DMS79 (cell line): ENCODE results near the gene ROR1.

ENCODE experiments used
- DNase-seq: peaks from one replicate; lab custom pipeline; 2025; lab: John Stamatoyannopoulos, UW

The ROR1 gene

DNA sequence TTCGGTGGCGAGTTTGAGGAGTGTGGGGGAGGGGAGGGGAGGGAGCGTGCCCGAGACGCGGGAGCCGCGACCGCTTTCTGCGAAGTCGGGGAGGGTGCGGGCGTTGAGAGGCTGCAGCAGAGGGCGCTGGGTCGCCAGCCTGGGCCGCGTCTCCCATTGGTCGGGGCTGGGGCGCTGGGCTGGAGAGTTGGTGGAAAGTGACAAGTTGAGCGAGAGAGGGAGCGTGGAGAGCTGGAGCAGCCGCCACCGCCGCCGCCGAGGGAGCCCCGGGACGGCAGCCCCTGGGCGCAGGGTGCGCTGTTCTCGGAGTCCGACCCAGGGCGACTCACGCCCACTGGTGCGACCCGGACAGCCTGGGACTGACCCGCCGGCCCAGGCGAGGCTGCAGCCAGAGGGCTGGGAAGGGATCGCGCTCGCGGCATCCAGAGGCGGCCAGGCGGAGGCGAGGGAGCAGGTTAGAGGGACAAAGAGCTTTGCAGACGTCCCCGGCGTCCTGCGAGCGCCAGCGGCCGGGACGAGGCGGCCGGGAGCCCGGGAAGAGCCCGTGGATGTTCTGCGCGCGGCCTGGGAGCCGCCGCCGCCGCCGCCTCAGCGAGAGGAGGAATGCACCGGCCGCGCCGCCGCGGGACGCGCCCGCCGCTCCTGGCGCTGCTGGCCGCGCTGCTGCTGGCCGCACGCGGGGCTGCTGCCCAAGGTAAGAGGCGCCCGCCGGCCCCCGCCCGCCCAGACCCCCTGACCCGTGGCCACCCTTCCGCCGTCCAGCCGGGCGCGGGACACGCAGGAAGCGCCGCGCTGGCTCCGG is at the start of gene ROR1:
Gene ROR1, plus strand, starts transcription at position 203 of the 802 bp plus-strand sequence.
- peak; percentile 27 for DNase-seq

DNA sequence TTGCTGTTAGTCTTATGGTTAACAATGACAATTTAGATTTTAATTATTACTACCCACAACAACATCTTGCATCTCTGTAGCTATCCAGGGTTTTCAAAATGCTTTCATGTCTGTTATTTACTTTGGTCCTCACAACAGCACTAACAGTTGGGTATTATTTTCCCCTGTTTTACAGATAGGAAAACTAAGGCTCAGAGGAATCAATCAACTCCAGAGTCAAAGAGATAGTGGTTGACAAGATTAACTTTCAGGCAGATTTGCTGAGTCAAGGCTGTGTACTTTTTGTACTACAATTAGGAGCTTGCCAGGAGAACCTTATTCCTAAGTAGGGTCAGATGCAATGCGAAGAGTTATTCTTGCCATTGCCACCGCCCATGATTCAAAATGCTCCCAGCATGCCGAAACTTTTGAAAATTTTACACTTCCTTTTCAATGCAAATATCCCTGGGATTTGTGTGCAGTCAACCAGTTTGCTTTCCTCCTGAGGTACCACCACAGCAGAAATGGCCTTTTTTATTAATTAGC is 49.4 kb upstream of the ROR1 start:
- DNase-seq, result no peak

DNA sequence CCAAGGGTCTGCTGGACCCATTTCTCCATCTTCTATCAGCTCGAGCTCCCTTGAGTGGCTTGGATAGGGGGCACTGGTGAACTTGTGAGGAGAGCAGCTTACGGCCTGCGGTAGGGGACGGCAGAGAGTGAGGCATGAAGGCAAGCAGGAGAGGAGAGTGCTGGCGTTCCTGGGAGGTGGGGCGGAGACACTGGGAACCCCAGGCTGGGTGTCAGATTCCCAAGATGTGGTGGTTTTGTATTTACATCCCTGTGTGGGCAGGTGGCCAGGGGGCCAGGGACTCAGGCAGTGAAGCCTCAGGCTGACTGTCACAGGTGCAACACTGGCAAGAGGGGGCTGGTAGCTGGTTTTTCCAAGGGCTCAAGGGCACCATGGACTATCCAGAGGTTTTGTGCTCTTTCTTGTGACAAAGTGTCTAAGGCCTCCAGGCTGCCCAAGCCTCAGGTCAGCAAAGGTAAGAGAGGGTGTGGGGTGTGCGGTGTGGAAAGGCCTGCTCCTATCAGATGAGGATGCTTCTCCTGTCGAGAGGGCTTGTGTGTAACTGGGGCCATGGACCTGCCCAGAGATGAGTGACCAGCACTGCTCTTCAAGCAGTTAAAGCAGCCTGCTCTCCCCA is 45.1 kb upstream of the ROR1 start:
- no peak for DNase-seq

DNA sequence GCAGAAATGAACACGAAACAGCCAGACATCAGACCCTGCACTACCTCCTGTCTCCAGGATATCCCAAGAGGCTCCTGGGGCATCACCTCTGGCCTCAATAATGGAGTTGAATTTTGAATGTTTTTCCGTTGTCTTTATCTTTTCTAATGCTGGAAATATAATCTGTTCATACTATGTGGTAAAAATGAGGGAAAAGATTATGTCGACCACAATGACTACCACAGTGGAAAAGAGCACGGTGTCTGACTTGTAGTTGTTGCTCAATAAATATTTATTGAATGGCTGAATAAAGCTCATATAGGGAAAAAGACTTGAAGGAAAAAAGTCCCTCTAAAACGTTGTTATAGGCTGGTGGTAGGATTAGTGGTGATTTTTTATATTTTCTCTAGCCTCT is 44.6 kb upstream of the ROR1 start:
- DNase-seq, result no peak

DNA sequence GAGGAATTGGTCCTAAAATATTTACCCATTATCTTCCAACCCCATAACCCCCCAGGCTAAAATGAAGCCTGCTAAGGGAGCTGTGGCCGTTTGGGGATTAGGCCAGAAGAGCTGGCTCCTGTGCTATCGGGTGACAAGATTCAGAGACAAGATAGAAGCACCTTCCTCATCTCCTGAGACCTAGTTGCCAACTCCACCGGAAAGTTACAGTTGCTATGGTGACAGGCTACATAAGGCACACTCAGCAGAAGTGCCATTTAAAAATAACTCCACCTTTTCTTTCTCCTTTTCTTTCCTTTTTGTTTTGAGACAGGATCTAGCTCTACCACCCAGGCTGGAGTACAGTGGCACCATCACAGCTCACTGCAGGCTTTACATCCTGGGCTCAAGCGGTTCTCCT is 43.6 kb upstream of the ROR1 start:
- DNase-seq, result no peak

DNA sequence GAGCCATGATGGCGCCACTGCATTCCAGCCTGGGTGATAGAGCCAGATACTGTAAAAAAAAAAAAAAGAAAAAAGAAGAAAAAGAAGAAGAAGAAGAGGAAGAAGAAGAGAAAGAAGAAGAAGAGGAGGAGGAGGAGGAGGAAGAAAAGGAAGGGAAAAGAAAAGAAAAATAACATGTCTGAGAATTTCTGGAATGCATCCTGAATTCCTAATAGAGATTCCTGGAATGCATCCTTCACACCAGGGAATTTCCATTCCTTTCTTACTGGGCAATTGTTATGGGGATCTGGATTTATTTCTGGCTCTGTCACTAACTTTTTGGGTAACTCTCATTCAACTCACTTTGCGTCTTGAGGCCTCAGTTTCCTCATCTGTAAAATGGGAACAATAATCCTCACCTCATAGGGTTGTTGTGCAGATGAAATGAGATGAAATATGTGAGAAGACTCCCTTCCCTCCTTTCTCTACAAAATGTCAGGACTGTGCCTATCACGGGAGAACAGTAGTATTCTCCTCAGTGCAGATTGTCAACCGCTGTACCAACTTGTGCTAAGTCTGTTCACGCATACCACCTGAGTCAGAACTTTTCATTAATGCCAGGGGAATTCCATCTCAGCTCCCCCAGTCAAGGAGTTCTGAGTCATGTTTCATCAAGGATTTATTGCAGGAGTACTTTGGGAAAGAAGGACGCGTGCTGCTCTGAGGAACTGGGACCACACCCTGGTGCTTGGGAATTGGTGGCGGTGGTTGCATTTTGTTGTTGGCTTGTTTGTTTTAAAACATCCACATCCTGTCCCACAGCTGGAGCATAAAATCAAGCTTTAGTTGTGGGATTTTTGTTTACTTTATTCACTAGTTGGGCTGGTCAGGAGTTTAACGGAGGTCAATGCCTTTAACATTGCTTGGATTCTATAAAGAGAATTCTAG is 42.4 kb upstream of the ROR1 start:
- no peak for DNase-seq

DNA sequence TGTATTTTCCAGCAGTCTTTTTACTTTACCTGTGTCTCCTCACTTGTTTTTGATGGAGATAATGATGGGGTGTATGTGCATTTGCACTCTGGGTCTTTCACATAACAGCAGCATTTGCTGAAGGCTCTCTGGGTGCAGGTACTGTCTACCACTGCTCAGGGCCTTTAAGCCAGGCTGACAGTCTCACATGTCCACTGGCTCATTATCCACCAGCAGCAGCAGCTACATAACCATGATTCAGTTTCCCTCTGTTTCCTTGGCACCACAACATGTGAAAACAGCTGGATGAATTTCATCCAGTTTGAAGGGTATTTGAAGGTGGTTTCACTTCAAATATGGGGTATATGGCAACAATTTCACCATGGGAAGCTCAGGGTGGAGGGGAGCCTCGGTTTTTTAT is 41.2 kb upstream of the ROR1 start:
- no peak for DNase-seq

DNA sequence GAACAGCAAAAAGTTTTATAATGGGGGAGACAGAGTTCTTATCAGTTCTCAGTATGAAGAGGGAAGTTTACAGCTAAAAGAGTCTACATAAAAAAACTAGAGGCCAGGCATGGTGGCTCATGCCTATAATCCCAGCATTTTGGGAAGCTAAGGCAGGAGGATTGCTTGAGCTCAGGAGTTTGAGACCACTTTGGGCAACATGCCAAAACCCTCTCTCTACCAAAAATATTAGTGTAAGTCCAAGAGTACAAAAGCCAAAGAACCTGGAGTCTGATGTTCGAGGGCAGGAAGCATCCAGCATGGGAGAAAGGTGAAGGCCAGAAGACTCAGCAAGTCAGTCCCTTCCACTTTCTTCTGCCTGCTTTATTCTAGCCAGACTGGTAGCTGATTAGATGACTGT is 35.0 kb upstream of the ROR1 start:
- no peak for DNase-seq

DNA sequence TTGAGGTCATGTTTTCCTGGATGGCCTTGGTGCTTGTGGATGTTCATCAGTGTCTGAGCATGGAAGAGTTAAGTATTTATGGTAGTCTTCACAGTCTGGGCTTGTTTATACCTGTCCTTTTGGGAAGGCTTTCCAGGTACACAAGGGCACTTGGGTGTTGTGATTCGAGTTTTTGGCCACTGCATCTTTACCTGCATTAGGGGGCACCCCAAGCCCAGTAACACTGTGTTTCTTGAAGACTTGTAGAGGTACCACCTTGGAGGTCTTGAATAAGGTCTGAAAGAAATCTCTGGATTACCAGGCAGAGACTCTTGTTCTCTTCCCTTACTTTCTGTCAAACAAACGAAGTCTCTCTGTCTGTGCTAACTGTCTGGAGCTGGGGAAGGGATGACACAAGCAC is 34.4 kb upstream of the ROR1 start:
- no peak for DNase-seq

DNA sequence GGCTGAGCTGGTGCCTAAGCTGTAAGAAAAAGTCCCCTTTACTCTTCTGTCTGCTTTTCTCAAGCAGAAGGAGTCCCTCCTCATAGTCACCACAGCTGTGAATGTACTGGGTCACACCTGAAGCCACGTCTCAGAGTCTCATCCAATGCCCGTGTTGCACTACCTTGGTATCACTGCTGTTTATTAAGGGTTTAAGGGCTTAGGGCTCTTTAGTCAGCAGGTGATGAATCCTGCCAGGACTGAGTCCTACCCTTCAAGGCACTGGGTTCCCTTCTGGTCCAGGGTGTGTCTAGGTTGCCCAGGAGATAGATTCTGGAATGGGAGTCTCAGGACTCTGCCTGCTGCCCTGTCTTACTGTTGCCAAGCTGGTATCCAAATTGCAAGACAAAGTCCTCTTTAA is 33.4 kb upstream of the ROR1 start:
- no peak for DNase-seq

DNA sequence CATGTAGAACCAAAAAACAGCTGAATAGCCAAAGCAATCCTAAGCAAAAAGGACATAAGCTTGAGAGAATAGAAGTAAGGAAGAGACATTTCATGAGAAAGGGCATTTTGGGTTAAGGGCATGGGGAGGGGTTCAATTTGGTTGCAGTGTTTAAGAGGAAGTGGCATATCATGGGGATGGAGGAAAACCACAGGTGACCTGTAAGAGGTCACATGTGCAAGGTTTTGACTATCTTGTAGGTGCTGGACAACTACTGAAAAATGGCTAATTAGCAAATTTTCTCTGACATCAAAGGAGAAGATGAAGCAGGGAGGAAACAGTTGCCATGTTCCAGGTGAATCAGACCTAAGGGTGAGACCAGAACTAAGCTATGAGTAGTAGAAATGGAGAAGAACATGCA is 31.3 kb upstream of the ROR1 start:
- no peak for DNase-seq

DNA sequence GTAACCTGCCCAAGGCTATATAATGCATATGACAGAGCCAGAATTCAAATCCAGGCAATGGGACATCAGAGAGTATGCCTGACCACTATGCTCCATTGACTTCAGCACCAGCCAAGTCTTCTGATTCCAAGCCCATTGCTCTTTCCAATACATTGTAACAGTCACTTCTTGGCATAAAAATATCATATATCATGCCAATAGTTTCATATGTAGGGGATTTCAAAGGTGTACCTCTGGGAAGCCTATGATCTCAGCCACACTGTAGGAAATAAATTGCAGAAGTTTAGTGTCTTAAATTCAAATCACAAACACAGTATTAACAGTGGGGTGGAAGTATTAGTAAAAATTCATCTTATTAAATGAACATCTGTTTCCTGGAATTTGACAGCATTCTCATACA is 30.0 kb upstream of the ROR1 start:
- DNase-seq, result no peak

DNA sequence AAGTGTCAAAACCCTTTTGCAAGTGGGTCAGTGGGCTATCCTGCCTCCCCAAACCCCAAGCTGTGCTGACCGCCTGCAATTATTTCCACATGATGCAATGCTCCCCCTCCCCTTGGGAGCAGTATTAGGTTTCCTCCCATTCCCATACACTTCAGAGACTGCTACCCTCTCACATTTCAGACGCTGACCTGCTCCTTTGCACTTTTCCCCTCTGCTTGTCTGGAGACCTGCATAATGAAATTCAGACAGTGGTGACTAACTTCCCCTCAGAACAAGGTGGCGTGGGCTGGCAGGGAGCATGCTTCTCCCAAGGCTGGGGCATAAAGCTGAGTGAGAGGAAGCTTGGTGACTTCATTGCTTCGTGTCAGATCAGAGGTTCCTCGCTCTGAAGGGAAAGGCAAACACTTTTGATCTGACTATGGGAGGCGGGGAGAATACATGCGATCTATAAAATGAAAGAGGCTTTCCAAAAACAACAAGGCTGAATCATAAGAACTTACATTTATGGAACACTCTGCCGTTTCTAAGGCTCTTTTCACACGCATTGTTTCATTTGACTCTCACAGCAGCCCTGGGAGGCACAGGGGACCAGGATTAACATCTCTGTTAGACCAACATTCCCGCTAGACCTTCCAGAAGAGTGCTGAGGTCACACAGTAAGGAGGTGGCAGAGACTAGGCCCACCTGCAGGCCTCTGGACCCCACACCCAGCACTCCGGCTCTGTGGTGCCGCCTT is 27.5 kb upstream of the ROR1 start:
- no peak for DNase-seq

DNA sequence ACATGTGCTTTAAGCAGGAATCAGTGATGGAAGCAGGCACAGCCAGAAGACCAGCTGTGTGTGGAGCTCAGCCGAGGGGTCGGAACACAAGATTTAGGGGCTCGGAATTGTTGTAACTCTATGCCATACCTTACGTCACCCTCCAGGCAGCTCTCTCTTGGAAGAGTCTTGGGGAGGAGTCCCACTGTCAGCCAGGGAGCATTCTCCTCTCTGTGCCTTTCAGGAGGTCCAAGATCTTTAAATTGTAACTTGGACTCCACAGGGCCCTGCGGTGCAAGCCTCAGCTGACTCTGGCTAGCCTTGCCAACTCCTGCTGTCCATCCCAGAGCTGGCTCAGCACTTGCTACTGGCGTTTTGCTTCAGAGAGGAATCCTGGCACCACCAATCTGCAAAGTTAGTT is 26.4 kb upstream of the ROR1 start:
- no peak for DNase-seq

DNA sequence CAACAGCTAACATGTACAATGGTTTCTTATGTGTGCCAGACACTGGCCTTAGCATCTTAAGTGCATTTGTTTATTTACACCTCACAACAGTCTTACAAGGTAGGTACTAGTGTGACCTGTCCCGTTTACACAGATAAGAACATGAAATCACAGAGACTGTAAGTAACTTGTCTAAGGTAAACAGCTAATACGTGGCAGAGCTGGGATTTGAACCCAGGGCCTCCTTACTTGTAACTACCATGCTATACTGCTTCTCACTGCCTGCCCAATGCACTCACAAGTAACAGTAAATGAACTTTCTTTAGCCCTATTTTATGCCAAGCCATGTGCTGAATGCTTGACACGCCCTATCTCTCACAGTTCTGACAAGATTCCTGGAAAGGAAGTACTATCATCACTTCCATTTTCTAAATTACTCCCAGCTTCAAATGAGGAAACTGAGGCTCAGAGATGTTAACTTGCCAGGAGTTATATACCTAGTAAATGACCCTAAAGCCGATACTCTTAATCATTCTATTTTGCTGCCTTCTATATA is 25.7 kb upstream of the ROR1 start:
- DNase-seq, result no peak

DNA sequence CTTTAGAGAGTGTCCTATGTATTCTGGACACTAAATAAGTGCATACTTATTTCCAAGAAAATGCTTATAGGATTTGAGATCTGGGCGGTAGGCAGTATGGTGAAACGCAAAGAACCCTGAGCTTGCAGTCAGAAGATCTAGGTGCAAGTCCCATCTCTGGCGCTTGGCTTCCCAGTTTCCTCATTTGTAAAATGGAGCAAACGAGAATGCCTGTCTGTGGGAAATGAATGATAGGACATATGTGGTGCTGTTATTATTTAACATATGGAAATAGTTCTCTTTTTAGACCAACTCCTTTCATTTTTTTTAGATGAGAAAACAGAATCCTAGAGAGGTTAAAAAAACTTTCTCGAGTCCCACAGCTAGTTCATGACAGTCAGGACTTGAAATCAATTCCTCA is 25.2 kb upstream of the ROR1 start:
- no peak for DNase-seq

DNA sequence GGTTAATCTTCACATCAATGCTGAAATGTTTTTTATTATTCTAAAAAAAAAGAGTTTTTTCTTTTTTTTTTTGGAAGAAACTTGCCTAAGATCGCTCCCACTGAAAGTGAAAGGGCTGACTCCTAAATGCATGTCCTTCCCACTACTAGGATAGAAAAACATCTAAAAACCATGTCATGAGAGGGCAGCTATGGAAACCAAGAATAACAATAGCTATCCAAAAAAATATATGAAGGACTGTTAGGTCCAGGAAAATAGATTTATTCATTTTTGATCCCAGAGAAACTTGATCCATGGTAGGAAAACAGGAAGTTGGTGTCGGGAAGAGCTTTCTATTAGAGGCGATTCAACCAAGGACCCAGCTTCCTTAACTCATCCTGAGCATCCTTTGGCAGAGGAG is 23.1 kb upstream of the ROR1 start:
- no peak for DNase-seq

DNA sequence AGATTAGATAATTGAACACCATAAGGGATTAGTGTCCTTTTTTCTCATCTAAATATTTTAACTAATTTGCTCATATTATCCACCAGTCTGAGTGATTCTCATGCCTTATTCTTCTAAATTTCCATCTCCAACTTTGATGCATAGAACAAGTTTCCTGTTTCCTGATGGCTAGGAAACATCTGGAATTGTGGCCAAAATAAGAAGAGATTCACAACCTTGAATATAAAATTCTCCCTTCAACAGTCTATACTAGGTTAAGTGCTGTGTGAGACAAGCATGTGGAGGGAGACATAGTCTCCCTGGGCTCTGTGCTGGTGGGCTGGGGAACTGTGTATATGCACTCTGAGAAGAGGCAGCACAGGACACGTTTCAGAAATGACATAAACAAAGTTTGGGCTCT is 21.6 kb upstream of the ROR1 start:
- DNase-seq, result no peak

DNA sequence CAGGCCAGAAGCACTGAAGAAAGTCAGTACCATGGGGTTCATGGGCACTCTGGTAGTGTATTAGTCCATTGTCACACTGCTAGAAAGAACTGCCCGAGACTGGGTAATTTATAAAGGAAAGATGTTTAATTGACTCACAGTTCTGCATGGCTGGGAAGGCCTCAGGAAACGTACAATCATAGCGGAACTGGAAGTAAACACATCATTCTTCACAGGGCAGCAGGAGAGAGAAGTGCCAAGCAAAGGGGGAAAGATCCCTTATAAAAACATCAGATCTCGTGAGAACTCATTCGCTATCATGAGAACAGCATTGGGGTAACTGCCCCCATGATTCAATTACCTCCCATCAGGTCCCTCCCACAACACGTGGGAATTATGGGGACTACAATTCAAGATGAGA is 20.2 kb upstream of the ROR1 start:
- DNase-seq, result no peak

DNA sequence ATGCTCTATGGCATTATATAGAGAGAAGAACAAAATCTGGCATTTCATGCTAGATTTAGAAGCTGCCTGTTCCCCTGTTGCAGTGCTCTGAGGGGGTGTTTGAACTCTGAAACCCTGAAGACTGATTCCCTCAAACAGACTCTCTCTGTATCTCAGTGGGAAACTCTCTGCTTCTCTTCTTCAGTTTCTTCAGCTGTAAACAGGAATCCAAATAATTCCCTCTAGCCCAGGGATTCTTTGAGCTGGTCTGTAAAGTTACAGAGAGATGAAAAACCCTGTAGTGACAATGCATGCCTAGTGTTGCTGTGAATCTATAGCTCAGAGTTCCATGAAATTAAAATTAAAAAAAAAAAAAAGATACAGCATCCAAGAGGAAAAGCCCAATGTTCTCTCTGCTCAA is 17.0 kb upstream of the ROR1 start:
- DNase-seq, result no peak

DNA sequence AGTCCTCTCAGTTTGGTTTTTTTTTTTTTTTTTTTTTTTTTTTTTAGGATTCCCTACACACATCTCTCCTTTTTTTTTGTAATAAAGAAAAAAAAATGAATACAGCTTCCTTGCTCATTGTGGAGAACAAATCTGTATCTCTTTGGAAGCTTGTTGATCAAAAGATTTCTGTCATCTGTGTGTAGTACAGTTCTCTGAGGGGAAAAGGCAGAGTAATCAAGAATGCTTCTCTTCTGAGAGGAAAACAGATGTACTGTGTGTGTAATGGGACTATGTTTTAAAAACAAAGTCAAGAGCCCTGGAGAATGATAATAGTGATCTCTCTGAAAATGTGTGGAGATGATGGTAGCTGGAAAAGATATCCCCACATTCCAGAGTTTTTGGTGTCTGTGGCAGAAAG is 16.5 kb upstream of the ROR1 start:
- DNase-seq, result no peak

DNA sequence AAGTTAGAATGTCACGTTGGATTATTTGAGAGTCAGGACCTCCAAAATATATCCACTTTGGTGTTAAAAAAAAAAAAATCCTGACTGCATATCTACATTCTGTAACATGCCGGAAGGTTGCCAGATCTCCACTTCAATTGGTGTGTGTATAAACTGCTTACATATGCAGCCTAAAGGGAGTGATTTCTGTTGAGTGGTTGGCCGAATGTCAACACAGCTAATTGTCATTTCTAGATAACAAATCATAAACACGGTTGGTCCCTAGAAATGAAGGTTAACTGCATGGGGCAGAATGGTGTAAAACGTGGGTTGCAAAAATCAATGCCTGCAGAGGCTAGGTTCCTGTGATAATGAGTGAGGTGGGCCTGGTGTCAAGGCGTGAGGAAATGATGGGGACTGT is 15.0 kb upstream of the ROR1 start:
- peak; percentile 6 for DNase-seq
